ENCODE measurements around the gene ZBTB16.

The ZBTB16 gene

GRCh38 chr11:114063829-114064201 is 4.3 kb downstream of the ZBTB16 start:
- ChIA-PET POLR2A (no interaction called here), CTCF (no interaction called here)

GRCh38 chr11:114064216-114064615 is 4.7 kb downstream of the ZBTB16 start:
- no peak for DNase-seq (ENCODE audit: extremely low spot score)
- ChIA-PET CTCF (no interaction called here), POLR2A (no interaction called here)
- TF ChIP-seq NFRKB (IDR thresholded peaks at IDR 0.05) (no peak), FOXM1 (IDR thresholded peaks at IDR 0.05; ENCODE audit: borderline replicate concordance) (no peak), FOXK2 (IDR thresholded peaks at IDR 0.05) (no peak), PKNOX1 (IDR thresholded peaks at IDR 0.05) (no peak), HDGF (IDR thresholded peaks at IDR 0.05; ENCODE audit: borderline replicate concordance) (no peak), FOXA1 (IDR thresholded peaks at IDR 0.05) (no peak), LEF1 (IDR thresholded peaks at IDR 0.05; ENCODE audit: borderline replicate concordance) (no peak), ZNF384 (IDR thresholded peaks at IDR 0.05) (no peak), ELF4 (IDR thresholded peaks at IDR 0.05) (no peak), BHLHE40 (IDR thresholded peaks at IDR 0.05; ENCODE audit: borderline replicate concordance) (no peak), L3MBTL2 (conservative IDR thresholded peaks at IDR 0.05) (no peak), CTBP1 (IDR thresholded peaks at IDR 0.05; ENCODE audit: borderline replicate concordance) (no peak), ARNT (IDR thresholded peaks at IDR 0.05) (no peak), TARDBP (IDR thresholded peaks at IDR 0.05) (no peak), SP1 (IDR thresholded peaks at IDR 0.05) (no peak), SUZ12 (IDR thresholded peaks at IDR 0.05) (no peak)

More at GRCh38 chr11:114063829-114064201, 4.3 kb downstream of the ZBTB16 start:
- no peak for DNase-seq (ENCODE audit: extremely low spot score)
- TF ChIP-seq L3MBTL2 (conservative IDR thresholded peaks at IDR 0.05), result no peak
- no peak for TF ChIP-seq TARDBP (IDR thresholded peaks at IDR 0.05)
- TF ChIP-seq FOXK2 (IDR thresholded peaks at IDR 0.05), result no peak
- no peak for TF ChIP-seq CTBP1 (IDR thresholded peaks at IDR 0.05; ENCODE audit: borderline replicate concordance)
- TF ChIP-seq BHLHE40 (IDR thresholded peaks at IDR 0.05; ENCODE audit: borderline replicate concordance), result no peak
- no peak for TF ChIP-seq PKNOX1 (IDR thresholded peaks at IDR 0.05)
- TF ChIP-seq FOXM1 (IDR thresholded peaks at IDR 0.05; ENCODE audit: borderline replicate concordance), result no peak
- no peak for TF ChIP-seq HDGF (IDR thresholded peaks at IDR 0.05; ENCODE audit: borderline replicate concordance)
- no peak for TF ChIP-seq SP1 (IDR thresholded peaks at IDR 0.05)
- no peak for TF ChIP-seq ZNF384 (IDR thresholded peaks at IDR 0.05)
- TF ChIP-seq ARNT (IDR thresholded peaks at IDR 0.05), result no peak
- TF ChIP-seq FOXA1 (IDR thresholded peaks at IDR 0.05), result no peak
- no peak for TF ChIP-seq NFRKB (IDR thresholded peaks at IDR 0.05)
- TF ChIP-seq SUZ12 (IDR thresholded peaks at IDR 0.05), result no peak
- no peak for TF ChIP-seq LEF1 (IDR thresholded peaks at IDR 0.05; ENCODE audit: borderline replicate concordance)
- no peak for TF ChIP-seq ELF4 (IDR thresholded peaks at IDR 0.05)

GRCh38 chr11:114065094-114065493 is 5.6 kb downstream of the ZBTB16 start:
- ChIA-PET CTCF (interaction anchor here (0.6 kb wide), 1 partner anchor 197 kb away, joined by 3 read pairs; no protein-coding TSS in a partner anchor), POLR2A (no interaction called here)
- DNase-seq (ENCODE audit: extremely low spot score), result no peak
- TF ChIP-seq ARNT (IDR thresholded peaks at IDR 0.05), result no peak
- no peak for TF ChIP-seq CTBP1 (IDR thresholded peaks at IDR 0.05; ENCODE audit: borderline replicate concordance)
- TF ChIP-seq FOXA1 (IDR thresholded peaks at IDR 0.05), result no peak
- no peak for TF ChIP-seq FOXM1 (IDR thresholded peaks at IDR 0.05; ENCODE audit: borderline replicate concordance)

DNA sequence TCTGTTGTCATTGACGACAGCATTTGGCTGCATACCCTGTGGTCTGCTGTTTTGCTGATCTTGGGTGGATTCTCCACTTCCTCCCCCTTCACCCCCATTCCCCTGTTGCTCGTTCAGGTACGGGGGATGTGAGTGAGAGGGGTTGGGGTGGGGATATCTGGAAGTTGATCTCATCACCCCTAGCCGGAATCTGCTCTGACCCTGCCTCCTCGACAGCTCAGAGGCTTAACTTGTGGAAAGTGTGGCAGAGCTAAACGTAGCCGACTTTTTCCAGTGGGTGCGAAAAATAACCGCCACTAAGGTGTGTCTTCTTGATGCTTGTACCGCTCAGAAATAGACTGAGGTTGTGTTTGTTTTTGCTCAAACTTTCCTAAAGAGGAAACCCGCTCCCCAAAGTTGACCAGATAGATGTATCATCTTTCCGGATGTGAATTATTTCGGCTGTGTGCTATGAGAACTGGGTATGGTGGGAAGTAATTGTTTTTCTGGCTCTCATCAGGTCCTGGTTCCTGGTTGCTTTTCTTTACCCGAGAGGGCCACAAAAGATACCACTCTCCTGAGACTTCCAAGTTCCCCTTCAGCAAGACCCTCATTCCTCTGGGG is 6.6 kb downstream of the ZBTB16 start:
- DNase-seq (ENCODE audit: extremely low spot score), result no peak
- POLR2A ChIA-PET, result no interaction called here
- TF ChIP-seq SUZ12 (IDR thresholded peaks at IDR 0.05) (no peak), FOXM1 (IDR thresholded peaks at IDR 0.05; ENCODE audit: borderline replicate concordance) (no peak), FOXA1 (IDR thresholded peaks at IDR 0.05) (no peak), CTBP1 (IDR thresholded peaks at IDR 0.05; ENCODE audit: borderline replicate concordance) (no peak), LEF1 (IDR thresholded peaks at IDR 0.05; ENCODE audit: borderline replicate concordance) (no peak), SP1 (IDR thresholded peaks at IDR 0.05) (no peak), ELF4 (IDR thresholded peaks at IDR 0.05) (no peak), NFRKB (IDR thresholded peaks at IDR 0.05) (no peak), HDGF (IDR thresholded peaks at IDR 0.05; ENCODE audit: borderline replicate concordance) (no peak), ZNF384 (IDR thresholded peaks at IDR 0.05) (no peak), ARNT (IDR thresholded peaks at IDR 0.05) (no peak), BHLHE40 (IDR thresholded peaks at IDR 0.05; ENCODE audit: borderline replicate concordance) (no peak), FOXK2 (IDR thresholded peaks at IDR 0.05) (no peak), PKNOX1 (IDR thresholded peaks at IDR 0.05) (no peak), L3MBTL2 (conservative IDR thresholded peaks at IDR 0.05) (no peak)
- CTCF ChIA-PET, result no interaction called here

DNA sequence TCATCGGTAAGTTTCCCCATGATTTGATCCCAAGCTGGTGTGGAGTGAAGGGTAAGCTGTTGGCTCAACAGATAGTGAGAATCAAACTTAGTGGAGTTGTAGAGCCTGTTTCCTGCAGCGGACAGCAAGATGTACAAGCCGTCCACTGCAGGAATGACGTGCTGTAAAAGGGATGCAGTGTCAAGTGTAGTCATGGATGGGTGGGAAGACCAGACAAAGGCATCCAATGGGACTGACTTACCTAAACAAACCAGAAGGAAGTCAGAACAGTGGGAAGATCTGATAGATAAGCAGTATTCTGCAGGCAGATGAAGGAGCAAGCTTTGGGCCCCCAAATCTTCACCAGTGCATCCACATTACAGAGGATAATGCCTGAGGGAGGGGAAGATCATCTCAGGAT is 8.8 kb downstream of the ZBTB16 start:
- POLR2A ChIA-PET, result no interaction called here
- CTCF ChIA-PET, result no interaction called here
- no peak for DNase-seq (ENCODE audit: extremely low spot score)
- TF ChIP-seq L3MBTL2 (conservative IDR thresholded peaks at IDR 0.05) (no peak), SP1 (IDR thresholded peaks at IDR 0.05) (no peak), BHLHE40 (IDR thresholded peaks at IDR 0.05; ENCODE audit: borderline replicate concordance) (no peak), PKNOX1 (IDR thresholded peaks at IDR 0.05) (no peak), FOXA1 (IDR thresholded peaks at IDR 0.05) (no peak), ELF4 (IDR thresholded peaks at IDR 0.05) (no peak), LEF1 (IDR thresholded peaks at IDR 0.05; ENCODE audit: borderline replicate concordance) (no peak), FOXM1 (IDR thresholded peaks at IDR 0.05; ENCODE audit: borderline replicate concordance) (no peak)

Data from HEK293T (cell line).